ENCODE measurements around the gene FADS3. TPM values are rescaled to one million over a fixed set of nuclear protein-coding genes. Genes with fewer than 3 reads are reported as not detected.

FADS3 gene
- total RNA-seq, 1 experiment from 2014 or later, result 65.8 TPM

GRCh38 chr11:61840371-61840770 lies 51.0 kb downstream of the FADS3 start:
- ChIA-PET CTCF (no interaction called here), POLR2A (no interaction called here), RAD21 (ENCODE audit: low non-redundant PET in 1 of 2, low total read pairs in 2 of 2, uncharacterized antibody in 2 of 2, unreplicated experiment in 2 of 2) (no interaction called here)
- no TSS peak for BruUV-seq (replicated peaks)
- Histone ChIP-seq H3K36me3 (ENCODE audit: control insufficient read depth in 1 of 2, insufficient read depth in 2 of 2, low read length in 2 of 2) (no peaks in the 10 kb centered on the region), H2AFZ (ENCODE audit: low read depth, low read length, poor library complexity, severe bottlenecking) (no peak overlapping the region), H3K27me3 (ENCODE audit: insufficient read depth, low read length) (no peaks in the 10 kb centered on the region), H3K4me2 (ENCODE audit: low read length) (no peak overlapping the region), H3K9me2 (ENCODE audit: insufficient read depth) (no peaks in the 10 kb centered on the region), H3K79me2 (ENCODE audit: insufficient read depth, low read length) (no peaks in the 10 kb centered on the region), H3K4me3 (replicated peaks in 1 of 2; ENCODE audit: low read depth in 1 of 2, low read length in 2 of 2) (no peak overlapping the region), H3K27ac (ENCODE audit: low read depth, low read length) (no peak overlapping the region), H3K9ac (ENCODE audit: low read length) (no peak overlapping the region), H3K4me1 (ENCODE audit: control insufficient read depth in 1 of 2, insufficient read depth in 2 of 2, low read length in 2 of 2) (no peaks in the 10 kb centered on the region), H3K9me3 (ENCODE audit: control insufficient read depth in 1 of 2, insufficient read depth in 1 of 2, low read depth in 1 of 2, low read length in 2 of 2) (no peaks in the 10 kb centered on the region), H4K20me1 (ENCODE audit: insufficient read depth) (no peaks in the 10 kb centered on the region)
- TF ChIP-seq EZH2 (IDR thresholded peaks at IDR 0.05) (no peak), YY1 (IDR thresholded peaks at IDR 0.05; ENCODE audit: extremely low read depth, insufficient replicate concordance, low read depth, low read length) (no peak), JUND (IDR thresholded peaks at IDR 0.05) (no peak), CBX3 (IDR thresholded peaks at IDR 0.05; ENCODE audit: low read depth) (no peak), ZBTB33 (IDR thresholded peaks at IDR 0.05; ENCODE audit: extremely low read depth, insufficient replicate concordance, low read length) (no peak), FOSL1 (IDR thresholded peaks at IDR 0.05; ENCODE audit: low read depth) (no peak), TCF7L2 (IDR thresholded peaks at IDR 0.05; ENCODE audit: borderline replicate concordance, extremely low read depth, insufficient read depth, insufficient read length) (no peak), ZFX (IDR thresholded peaks at IDR 0.05) (no peak), POLR2A (IDR thresholded peaks at IDR 0.05; ENCODE audit: borderline replicate concordance, extremely low read depth, insufficient read depth, insufficient read length) (no peak), ELF1 (IDR thresholded peaks at IDR 0.05; ENCODE audit: borderline replicate concordance, low read depth) (no peak), ATF3 (IDR thresholded peaks at IDR 0.05) (no peak), ZNF274 (IDR thresholded peaks at IDR 0.05; ENCODE audit: low read depth, low read length) (no peak), CEBPB (IDR thresholded peaks at IDR 0.05; ENCODE audit: low read depth) (no peak), SRF (IDR thresholded peaks at IDR 0.05; ENCODE audit: low read depth) (no peak), RAD21 (IDR thresholded peaks at IDR 0.05; ENCODE audit: low read depth) (no peak), CTCF (IDR thresholded peaks at IDR 0.05 in 2 of 3, conservative IDR thresholded peaks at IDR 0.05 in 1 of 3; ENCODE audit: borderline replicate concordance in 1 of 3, insufficient read depth in 1 of 3, low read depth in 2 of 3, low read length in 2 of 3) (no peak), EZH2phosphoT487 (IDR thresholded peaks at IDR 0.05; ENCODE audit: borderline replicate concordance) (no peak)
- TF ChIP-seq, protein P1, sequence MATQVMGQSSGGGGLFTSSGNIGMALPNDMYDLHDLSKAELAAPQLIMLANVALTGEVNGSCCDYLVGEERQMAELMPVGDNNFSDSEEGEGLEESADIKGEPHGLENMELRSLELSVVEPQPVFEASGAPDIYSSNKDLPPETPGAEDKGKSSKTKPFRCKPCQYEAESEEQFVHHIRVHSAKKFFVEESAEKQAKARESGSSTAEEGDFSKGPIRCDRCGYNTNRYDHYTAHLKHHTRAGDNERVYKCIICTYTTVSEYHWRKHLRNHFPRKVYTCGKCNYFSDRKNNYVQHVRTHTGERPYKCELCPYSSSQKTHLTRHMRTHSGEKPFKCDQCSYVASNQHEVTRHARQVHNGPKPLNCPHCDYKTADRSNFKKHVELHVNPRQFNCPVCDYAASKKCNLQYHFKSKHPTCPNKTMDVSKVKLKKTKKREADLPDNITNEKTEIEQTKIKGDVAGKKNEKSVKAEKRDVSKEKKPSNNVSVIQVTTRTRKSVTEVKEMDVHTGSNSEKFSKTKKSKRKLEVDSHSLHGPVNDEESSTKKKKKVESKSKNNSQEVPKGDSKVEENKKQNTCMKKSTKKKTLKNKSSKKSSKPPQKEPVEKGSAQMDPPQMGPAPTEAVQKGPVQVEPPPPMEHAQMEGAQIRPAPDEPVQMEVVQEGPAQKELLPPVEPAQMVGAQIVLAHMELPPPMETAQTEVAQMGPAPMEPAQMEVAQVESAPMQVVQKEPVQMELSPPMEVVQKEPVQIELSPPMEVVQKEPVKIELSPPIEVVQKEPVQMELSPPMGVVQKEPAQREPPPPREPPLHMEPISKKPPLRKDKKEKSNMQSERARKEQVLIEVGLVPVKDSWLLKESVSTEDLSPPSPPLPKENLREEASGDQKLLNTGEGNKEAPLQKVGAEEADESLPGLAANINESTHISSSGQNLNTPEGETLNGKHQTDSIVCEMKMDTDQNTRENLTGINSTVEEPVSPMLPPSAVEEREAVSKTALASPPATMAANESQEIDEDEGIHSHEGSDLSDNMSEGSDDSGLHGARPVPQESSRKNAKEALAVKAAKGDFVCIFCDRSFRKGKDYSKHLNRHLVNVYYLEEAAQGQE (IDR thresholded peaks at IDR 0.05; ENCODE audit: low read depth), result no peak
- TF ChIP-seq, protein P2, sequence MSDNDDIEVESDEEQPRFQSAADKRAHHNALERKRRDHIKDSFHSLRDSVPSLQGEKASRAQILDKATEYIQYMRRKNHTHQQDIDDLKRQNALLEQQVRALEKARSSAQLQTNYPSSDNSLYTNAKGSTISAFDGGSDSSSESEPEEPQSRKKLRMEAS (IDR thresholded peaks at IDR 0.05), result no peak
- intact Hi-C loops (cut with micrococcal nuclease), result no loop called here
- ATAC-seq (no peak), DNase-seq (ENCODE audit: low read depth, low spot score) (no peak)

Data from HCT116 (cell line).